A549 (cell line): Measurements from ENCODE around the gene BTK. TPM values are rescaled to one million over a fixed set of nuclear protein-coding genes. Genes with fewer than 3 reads are reported as not detected.
A peak's percentile ranks its signal among the peaks of the same experiment; 100 is the strongest.

ENCODE experiments used
- ATAC-seq, 2 experiments: fragments of 200-7000 bp in 1 of 2; fragments of >200 bp in 1 of 2; cut with Nextera tagmentation in 1 of 2; cut with Tn5 transposase in 1 of 2; 3 replicates each; pipeline versions ENCODE4 v1.8.0 to v1.9.1; 2018 to 2020; ENCODE audit warnings: mild to moderate bottlenecking in 1 of 2, moderate library complexity in 1 of 2
- CTCF ChIA-PET: fragments of 300-600 bp; sonication (Branson Sonifier 250); formaldehyde crosslinking; extraction: SDS; loops from one replicate; lab custom pipeline; 2021; ENCODE audit warnings: antibody characterized with exemption, inconsistent platforms; lab: Yijun Ruan, JAX
- POLR2A ChIA-PET: fragments of 350-600 bp; formaldehyde crosslinking; extraction: SDS; loops from one replicate; lab custom pipeline; 2021; ENCODE audit warnings: antibody characterized with exemption, inconsistent platforms; lab: Yijun Ruan, JAX
- DNase-seq, 2 experiments: peaks; one replicate each; pipeline versions ENCODE4 v3.0.0 to v3.0.0-alpha.2; 2011 to 2016; ENCODE audit warnings: low read depth in 1 of 2, low spot score in 1 of 2
- FAIRE-seq: peaks from 2 replicates; lab custom pipeline; 2011; peaks lifted over from hg19 to GRCh38; lab: Jason Lieb, UNC
- H3K27ac ChIP-seq, 2 experiments: fragments of >200 bp; sonication (Bioruptor Twin); formaldehyde crosslinking; 3 replicates each; pipeline ENCODE4 v1.5.1; 2016 to 2017
- H3K4me1 ChIP-seq: fragments of >200 bp; sonication (Bioruptor Twin); formaldehyde crosslinking; 3 replicates; pipeline ENCODE4 v1.6.1; 2016
- H3K4me2 ChIP-seq: fragments of >200 bp; sonication (Bioruptor Twin); formaldehyde crosslinking; 3 replicates; pipeline ENCODE4 v1.6.1; 2016
- H3K4me3 ChIP-seq: fragments of >200 bp; sonication (Bioruptor Twin); formaldehyde crosslinking; 3 replicates; pipeline ENCODE4 v1.5.1; 2016
- H3K9me3 ChIP-seq: fragments of >200 bp; sonication (Bioruptor Twin); formaldehyde crosslinking; 3 replicates; pipeline ENCODE4 v1.6.1; 2016
- ATOH8 ChIP-seq: fragments of 250-450 bp; sonication (Bioruptor Pico); IDR thresholded peaks from 2 replicates; pipeline ENCODE4 v1.5.0; 2020; ENCODE audit warnings: low read depth, mild to moderate bottlenecking, moderate library complexity
- CBX2 ChIP-seq: fragments of 200-600 bp; sonication (generic); IDR thresholded peaks from 2 replicates; pipeline ENCODE4 v1.6.1; 2016; ENCODE audit warnings: low read depth, mild to moderate bottlenecking, borderline replicate concordance
- CBX8 ChIP-seq: fragments of 200-600 bp; sonication (generic); IDR thresholded peaks from 2 replicates; pipeline ENCODE4 v1.6.1; 2016
- CHD2 ChIP-seq: fragments of 150-350 bp; IDR thresholded peaks from 2 replicates; pipeline ENCODE4 v1.6.1; 2014; ENCODE audit warnings: low read length; ENCODE audit not compliant: partially characterized antibody
- CHD4 ChIP-seq: fragments of 200-600 bp; sonication (generic); IDR thresholded peaks from 2 replicates; pipeline ENCODE4 v1.6.1; 2016; ENCODE audit warnings: antibody characterized with exemption, mild to moderate bottlenecking, borderline replicate concordance
- CTCF ChIP-seq: fragments of >200 bp; sonication (Bioruptor Twin); formaldehyde crosslinking; IDR thresholded peaks from 3 replicates; pipeline ENCODE4 v1.5.1; 2016
- E2F6 ChIP-seq: IDR thresholded peaks from 2 replicates; pipeline ENCODE4 v1.6.1; 2012; ENCODE audit warnings: low read depth, borderline replicate concordance
- EHMT2 ChIP-seq: fragments of 200-600 bp; sonication (generic); IDR thresholded peaks from 2 replicates; pipeline ENCODE4 v1.6.1; 2016; ENCODE audit warnings: antibody characterized with exemption, low read depth, mild to moderate bottlenecking, moderate library complexity
- ELK1 ChIP-seq: fragments of 150-350 bp; IDR thresholded peaks from 2 replicates; pipeline ENCODE4 v1.6.1; 2014; ENCODE audit warnings: low read depth, mild to moderate bottlenecking, low read length
- FOSB ChIP-seq: fragments of 250-450 bp; sonication (Bioruptor Pico); IDR thresholded peaks from 2 replicates; pipeline ENCODE4 v1.5.0; 2020; ENCODE audit warnings: mild to moderate bottlenecking, moderate library complexity
- HDAC2 ChIP-seq: fragments of 200-600 bp; sonication (generic); IDR thresholded peaks from 2 replicates; pipeline ENCODE4 v1.6.1; 2016
- HMGXB4 ChIP-seq: fragments of 250-450 bp; sonication (Bioruptor Pico); IDR thresholded peaks from 2 replicates; pipeline ENCODE4 v1.5.0; 2021; ENCODE audit warnings: mild to moderate bottlenecking, moderate library complexity, borderline replicate concordance
- HOXA7 ChIP-seq: fragments of 250-450 bp; sonication (Bioruptor Pico); IDR thresholded peaks from 2 replicates; pipeline ENCODE4 v1.5.0; 2020; ENCODE audit warnings: mild to moderate bottlenecking, moderate library complexity
- JUN ChIP-seq, 2 experiments: fragments of >200 bp; sonication (Bioruptor Twin); formaldehyde crosslinking; IDR thresholded peaks; 2 replicates in 1 of 2; 3 replicates in 1 of 2; pipeline ENCODE4 v1.6.1; 2016 to 2017
- JUNB ChIP-seq: fragments of >200 bp; sonication (Bioruptor Twin); formaldehyde crosslinking; IDR thresholded peaks from 2 replicates; pipeline ENCODE4 v1.6.1; 2016
- MAFK ChIP-seq: fragments of 450-650 bp; IDR thresholded peaks from 2 replicates; pipeline ENCODE4 v1.6.1; 2014; ENCODE audit not compliant: partially characterized antibody
- MAZ ChIP-seq: fragments of 150-350 bp; IDR thresholded peaks from 2 replicates; pipeline ENCODE4 v1.6.1; 2014; ENCODE audit warnings: antibody characterized with exemption, low read depth, low read length, borderline replicate concordance
- MYC ChIP-seq: IDR thresholded peaks from 2 replicates; pipeline ENCODE4 v1.6.1; 2012; ENCODE audit warnings: mild to moderate bottlenecking, inconsistent platforms, low read length, improper control_type of control experiment, borderline replicate concordance
- NFE2L2 ChIP-seq: fragments of 150-350 bp; conservative IDR thresholded peaks from 2 replicates; pipeline ENCODE4 v1.6.1; 2014; ENCODE audit warnings: low read length
- NPAS2 ChIP-seq: fragments of 250-450 bp; sonication (Bioruptor Pico); IDR thresholded peaks from 2 replicates; pipeline ENCODE4 v1.8.0; 2022; ENCODE audit warnings: mild to moderate bottlenecking, moderate library complexity, borderline replicate concordance
- POLR2A ChIP-seq: IDR thresholded peaks from 2 replicates; pipeline ENCODE4 v1.6.1; 2012; ENCODE audit warnings: mild to moderate bottlenecking, low read length
- POLR2AphosphoS2 ChIP-seq: conservative IDR thresholded peaks from 2 replicates; pipeline ENCODE4 v1.6.1; 2012; ENCODE audit warnings: low read length, improper control_type of control experiment, inconsistent platforms
- RFX5 ChIP-seq: fragments of 450-650 bp; IDR thresholded peaks from 2 replicates; pipeline ENCODE4 v1.7.1; 2014; ENCODE audit warnings: antibody characterized with exemption, mild to moderate bottlenecking, moderate library complexity
- SMC3 ChIP-seq: fragments of >200 bp; sonication (Bioruptor Twin); formaldehyde crosslinking; IDR thresholded peaks from 3 replicates; pipeline ENCODE4 v1.6.1; 2018; ENCODE audit warnings: inconsistent platforms
- SREBF2 ChIP-seq: fragments of 450-650 bp; IDR thresholded peaks from 2 replicates; pipeline ENCODE4 v1.6.1; 2014; ENCODE audit warnings: mild to moderate bottlenecking, moderate library complexity
- TFCP2L1 ChIP-seq: fragments of 250-450 bp; sonication (Bioruptor Pico); IDR thresholded peaks from 2 replicates; pipeline ENCODE4 v1.5.0; 2021; ENCODE audit warnings: mild to moderate bottlenecking
- TP53 ChIP-seq: fragments of 250-450 bp; sonication (Bioruptor Pico); IDR thresholded peaks from 2 replicates; pipeline ENCODE4 v1.5.0; 2021; ENCODE audit warnings: mild to moderate bottlenecking, moderate library complexity
- ZC3H11A ChIP-seq: fragments of 450-650 bp; IDR thresholded peaks from 2 replicates; pipeline ENCODE4 v1.6.1; 2014; ENCODE audit warnings: antibody characterized with exemption, mild to moderate bottlenecking
- ZFP36 ChIP-seq: fragments of 450-650 bp; IDR thresholded peaks from 2 replicates; pipeline ENCODE4 v1.6.1; 2014; ENCODE audit warnings: borderline replicate concordance; ENCODE audit not compliant: partially characterized antibody
- WGBS: methylation state at CpG from one replicate; pipeline ENCODE4 v1.1.6; 2017; ENCODE audit errors: missing lambda C conversion rate; 5-methylcytosine and 5-hydroxymethylcytosine counted together
- polyA minus RNA-seq: library from RNA; depleted of rRNA, polyadenylated mRNA; stranded (reverse); fragments of >200 nt; gene quantifications from 2 replicates; pipeline ENCODE4 v1.2.3, GENCODE V29; 2011; rRNA and poly(A)+ RNA removed
- polyA plus RNA-seq, 4 experiments: library from polyadenylated mRNA; depleted of rRNA in 3 of 4; stranded (reverse); fragments of >200 nt; fragmentation: RNase III in 1 of 4; extraction: RNeasy Plus Mini Kit Qiagen cat#74134 plus additional on column Dnase treatment in 1 of 4; gene quantifications; 2 replicates in 3 of 4; 3 replicates in 1 of 4; pipeline ENCODE4 v1.2.3, GENCODE V29; 2011 to 2017

The BTK gene
- polyA plus RNA-seq (2011; rRNA removed) (0.05 and 0.26 TPM in 2 replicates), polyA plus RNA-seq (2017; fragmentation: RNase III; extraction: RNeasy Plus Mini Kit Qiagen cat#74134 plus additional on column Dnase treatment) (0.05 to 0.20 TPM (median 0.18 TPM) in 3 replicates), polyA minus RNA-seq (0.15 TPM in 1 of 2 replicates, not detected in the other)
- polyA plus RNA-seq (2012; cell fraction: cytosol; rRNA removed) = 0.01 and 0.03 TPM in 2 replicates
- 0.01 and 0.09 TPM in 2 replicates for polyA plus RNA-seq (2012; cell fraction: nucleus; rRNA removed)

- H3K4me2 ChIP-seq = no peak within 1 kb of the TSS
- H3K4me3 ChIP-seq = no peak within 1 kb of the TSS
- FAIRE-seq (no peak), ATAC-seq (no peak), DNase-seq (no peak)
- ChIA-PET POLR2A (no interaction called here), CTCF (no interaction called here)
- no peaks in the 10 kb centered on the region for H3K4me1 ChIP-seq
- H3K27ac ChIP-seq = no peak within 1 kb of the TSS
- no peak for TF ChIP-seq POLR2A
- no peak for TF ChIP-seq NPAS2
- no peak for TF ChIP-seq HDAC2
- TF ChIP-seq RFX5 = no peak
- no peak for TF ChIP-seq HOXA7 (CRISPR knock-in tag)
- TF ChIP-seq CTCF = no peak
- TF ChIP-seq TP53 (CRISPR knock-in tag) = no peak
- no peak for TF ChIP-seq ATOH8 (CRISPR knock-in tag)
- no peak for TF ChIP-seq ZC3H11A
- TF ChIP-seq EHMT2 = no peak
- TF ChIP-seq NFE2L2 = no peak
- no peak for TF ChIP-seq ZFP36
- TF ChIP-seq CBX8 = no peak
- TF ChIP-seq CHD4 = no peak
- no peak for TF ChIP-seq JUNB
- no peak for TF ChIP-seq JUN (IDR thresholded peaks at IDR 0.05)
- no peak for TF ChIP-seq MYC
- TF ChIP-seq MAZ = no peak
- TF ChIP-seq FOSB = no peak
- no peak for TF ChIP-seq HMGXB4 (CRISPR knock-in tag)
- H3K9me3 ChIP-seq = no peaks in the 10 kb centered on the region
- 86% methylated on average over 8 of the region's 9 CpGs for WGBS
These were observed at the start of gene BTK for GRCh38 chrX:101385795-101386541. BTK (minus strand) TSS chrX:101386191; CDS start chrX:101375284, 10,907 bp downstream.

GRCh38 chrX:101430457-101431078 lies 44.6 kb upstream of the BTK start:
- peak in 1 of 2 experiments; percentile 60; a peak in 3 of 6 replicates for ATAC-seq
- H3K4me3 ChIP-seq = no peak overlapping the region
- CTCF ChIA-PET = no interaction called here
- POLR2A ChIA-PET = interaction anchor here (1.4 kb wide), 1 partner anchor 12 kb away, joined by 3 read pairs; no protein-coding TSS in a partner anchor
- peaks cover 14% of the 10 kb centered on the region for H3K4me1 ChIP-seq
- 0 out of 6 replicates have a peak overlapping the region, but pooled peaks of 1 of the 2 experiments have one; percentile 44 for H3K27ac ChIP-seq
- peaks cover 3% of the 10 kb centered on the region; the same call in 2 of the 3 replicates for H3K9me3 ChIP-seq
- peak overlapping the region; percentile 41 for H3K4me2 ChIP-seq
- 55% methylated on average over 2 of the region's 2 CpGs for WGBS
- FAIRE-seq = no peak
- peak in 1 of 2 experiments; percentile 12 for DNase-seq
- TF ChIP-seq TFCP2L1 (no peak), ELK1 (no peak), EHMT2 (no peak), CBX2 (no peak), ZFP36 (no peak), POLR2AphosphoS2 (no peak), CHD4 (no peak), SREBF2 (no peak), SMC3 (no peak), CHD2 (no peak), MAFK (no peak), E2F6 (no peak)
